Endodermal cell (in vitro differentiated cells): ENCODE results near the gene GRIP2. TPM values are rescaled to one million over a fixed set of nuclear protein-coding genes. Genes with fewer than 3 reads are reported as not detected.

Source experiments
- DNase-seq: peaks from one replicate; pipeline ENCODE4 v3.0.0-alpha.2; 2017
- H3K27ac ChIP-seq: 2 replicates; pipeline ENCODE4 v1.5.1; 2013; ENCODE audit warnings: mild to moderate bottlenecking, low read depth, low read length, moderate library complexity
- H3K27me3 ChIP-seq: 2 replicates; pipeline ENCODE4 v1.6.1; 2013; ENCODE audit warnings: mild to moderate bottlenecking, low read length, moderate library complexity; ENCODE audit not compliant: insufficient read depth, control insufficient read depth, poor library complexity, severe bottlenecking
- H3K36me3 ChIP-seq: 2 replicates; pipeline ENCODE4 v1.7.0; 2013; ENCODE audit warnings: mild to moderate bottlenecking, low read length, moderate library complexity; ENCODE audit not compliant: control insufficient read depth, insufficient read depth
- H3K4me1 ChIP-seq: one replicate; pipeline ENCODE4 v1.7.0; 2013; ENCODE audit warnings: low read length; ENCODE audit not compliant: control insufficient read depth, insufficient read depth
- H3K4me3 ChIP-seq: 2 replicates; pipeline ENCODE4 v1.5.1; 2013; ENCODE audit warnings: mild to moderate bottlenecking, low read length, moderate library complexity
- H3K9ac ChIP-seq: 2 replicates; pipeline ENCODE4 v1.6.1; 2013; ENCODE audit warnings: mild to moderate bottlenecking, low read length, moderate library complexity; ENCODE audit not compliant: poor library complexity, severe bottlenecking; ENCODE audit errors: extremely low read depth
- H3K9me3 ChIP-seq: 2 replicates; pipeline ENCODE4 v1.6.1; 2013; ENCODE audit warnings: mild to moderate bottlenecking, low read length, moderate library complexity; ENCODE audit not compliant: control insufficient read depth
- H3K27ac Mint-ChIP-seq: 2 replicates; pipeline ENCODE4 v1.8.0; 2020; ENCODE audit warnings: mixed read lengths
- H3K27me3 Mint-ChIP-seq: 2 replicates; pipeline ENCODE4 v1.8.0; 2021; ENCODE audit warnings: mild to moderate bottlenecking, mixed read lengths; ENCODE audit not compliant: insufficient read depth
- H3K36me3 Mint-ChIP-seq: 2 replicates; pipeline ENCODE4 v1.8.0; 2020; ENCODE audit warnings: low read depth, mixed read lengths
- H3K4me1 Mint-ChIP-seq: 2 replicates; pipeline ENCODE4 v1.8.0; 2020; ENCODE audit warnings: mixed read lengths
- H3K4me3 Mint-ChIP-seq: 2 replicates; pipeline ENCODE4 v1.8.0; 2020; ENCODE audit warnings: mild to moderate bottlenecking, moderate library complexity, mixed read lengths
- H3K9me3 Mint-ChIP-seq: 2 replicates; pipeline ENCODE4 v1.8.0; 2020; ENCODE audit warnings: mild to moderate bottlenecking, mixed read lengths
- CTCF ChIP-seq: fragments of 200-600 bp; sonication (generic); conservative IDR thresholded peaks from 2 replicates; pipeline ENCODE4 v1.5.0; 2021; ENCODE audit warnings: antibody characterized with exemption, mild to moderate bottlenecking
- WGBS, 2 experiments: methylation state at CpG; one replicate each; pipeline versions ENCODE4 v1.1.5 to v1.1.7; 2013; ENCODE audit warnings: missing lambda C conversion rate in 2 of 2, mixed read lengths in 1 of 2; ENCODE audit not compliant: insufficient coverage in 1 of 2, insufficient read length in 1 of 2; 5-methylcytosine and 5-hydroxymethylcytosine counted together
- total RNA-seq, 2 donors: library from RNA; stranded (reverse); fragmentation: NEBNext Ultra II Directional in 1 of 2; extraction: Animal tissue kit (Norgen Biotek cat#: 25700) in 1 of 2; gene quantifications; 2 replicates in 1 of 2; 3 replicates in 1 of 2; pipeline ENCODE4 v1.2.1, GENCODE V29; 2021

Gene GRIP2
- total RNA-seq, 2 donors from 2014 or later: 2.0 to 2.2 TPM

GRCh38 chr3:14471690-14472089 is 68.5 kb downstream of the GRIP2 start:
- H3K27ac Mint-ChIP-seq: no peak overlapping the region
- Histone ChIP-seq H3K4me3 (no peak overlapping the region), H3K4me1 (no peaks in the 10 kb centered on the region), H3K9ac (no peak overlapping the region), H3K9me3 (no peaks in the 10 kb centered on the region), H3K27me3 (no peaks in the 10 kb centered on the region), H3K36me3 (peaks cover 12% of the 10 kb centered on the region), H3K27ac (no peak overlapping the region)
- no peaks in the 10 kb centered on the region for H3K4me1 Mint-ChIP-seq
- WGBS, 2 experiments: 92 to 95% methylated on average over 4 to 10 of the region's 10 CpGs
- no peaks in the 10 kb centered on the region for H3K9me3 Mint-ChIP-seq
- no peak for DNase-seq
- H3K36me3 Mint-ChIP-seq: peaks cover 40% of the 10 kb centered on the region
- no peaks in the 10 kb centered on the region for H3K27me3 Mint-ChIP-seq
- H3K4me3 Mint-ChIP-seq: no peak overlapping the region
- no peak for TF ChIP-seq CTCF

GRCh38 chr3:14471016-14471415 is 69.1 kb downstream of the GRIP2 start:
- 95 to 96% methylated on average over 4 to 5 of the region's 5 CpGs for WGBS, 2 experiments
- H3K36me3 Mint-ChIP-seq: peaks cover 43% of the 10 kb centered on the region
- DNase-seq: no peak
- no peak overlapping the region for H3K27ac Mint-ChIP-seq
- no peaks in the 10 kb centered on the region for H3K4me1 Mint-ChIP-seq
- H3K4me3 Mint-ChIP-seq: no peak overlapping the region
- Histone ChIP-seq H3K27ac (no peak overlapping the region), H3K4me1 (no peaks in the 10 kb centered on the region), H3K9me3 (no peaks in the 10 kb centered on the region), H3K9ac (no peak overlapping the region), H3K36me3 (peaks cover 12% of the 10 kb centered on the region), H3K4me3 (no peak overlapping the region), H3K27me3 (no peaks in the 10 kb centered on the region)
- H3K27me3 Mint-ChIP-seq: no peaks in the 10 kb centered on the region
- H3K9me3 Mint-ChIP-seq: no peaks in the 10 kb centered on the region
- no peak for TF ChIP-seq CTCF

GRCh38 chr3:14470461-14470860 is 69.7 kb downstream of the GRIP2 start:
- H3K27ac Mint-ChIP-seq: no peak overlapping the region
- no peak overlapping the region for H3K4me3 Mint-ChIP-seq
- H3K36me3 Mint-ChIP-seq: peaks cover 41% of the 10 kb centered on the region
- H3K27me3 ChIP-seq: no peaks in the 10 kb centered on the region
- no peak for DNase-seq
- peaks cover 13% of the 10 kb centered on the region for H3K36me3 ChIP-seq
- no peaks in the 10 kb centered on the region for H3K9me3 Mint-ChIP-seq
- no peak overlapping the region for H3K9ac ChIP-seq
- H3K4me1 Mint-ChIP-seq: no peaks in the 10 kb centered on the region
- H3K4me1 ChIP-seq: no peaks in the 10 kb centered on the region
- WGBS, 2 experiments: 94% methylated on average over 10 to 12 of the region's 12 CpGs
- H3K4me3 ChIP-seq: no peak overlapping the region
- H3K27me3 Mint-ChIP-seq: no peaks in the 10 kb centered on the region
- no peaks in the 10 kb centered on the region for H3K9me3 ChIP-seq
- no peak overlapping the region for H3K27ac ChIP-seq
- TF ChIP-seq CTCF: no peak
